T follicular helper cell (primary cell): ENCODE data around the gene UNKL.

Experiments used
- DNase-seq: peaks from one replicate; pipeline ENCODE4 v3.0.0-alpha.2; 2020; ENCODE audit warnings: low read depth

UNKL gene

GRCh38 chr16:1401758-1402154, 12.7 kb downstream of the UNKL start:
- no peak for DNase-seq

DNA sequence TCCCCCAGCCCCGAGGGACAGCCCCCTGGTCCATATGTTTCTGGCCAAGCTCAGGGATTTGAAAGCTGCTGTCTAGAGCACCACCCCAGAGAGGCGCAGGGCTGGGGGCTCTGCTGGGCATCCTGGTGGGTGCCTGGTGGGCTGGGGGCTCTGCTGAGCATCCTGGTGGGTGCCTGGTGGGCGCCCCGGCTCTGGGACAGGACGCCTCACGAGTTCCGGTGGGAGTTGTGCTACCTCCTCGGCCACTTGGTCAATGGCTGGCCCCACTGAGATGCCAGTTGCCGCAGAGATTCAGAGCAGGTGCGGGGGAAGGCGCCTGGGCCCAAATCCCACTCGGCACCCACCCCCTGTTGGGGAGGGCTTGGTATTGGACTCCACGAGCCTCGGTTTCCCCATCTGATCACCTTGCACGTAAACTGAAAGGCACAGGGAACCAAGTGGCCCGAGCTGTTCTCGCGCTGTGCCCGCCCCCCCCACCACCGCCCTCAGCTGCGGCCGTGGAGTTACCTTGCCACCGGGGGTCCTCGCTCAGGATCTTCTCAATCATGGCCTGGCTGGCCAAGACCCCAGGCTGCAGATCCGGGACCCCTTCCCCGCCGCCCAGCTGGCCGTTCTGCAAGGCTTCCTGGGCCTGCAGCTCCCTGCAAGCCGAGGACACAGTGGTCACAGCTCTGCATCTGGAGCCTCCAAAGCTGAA, 13.3 kb downstream of the UNKL start:
- DNase-seq, result no peak

GRCh38 chr16:1398826-1399581, 15.5 kb downstream of the UNKL start:
- no peak for DNase-seq

- DNase-seq, result no peak
These were observed 16.2 kb downstream of the UNKL start for GRCh38 chr16:1398351-1398750.

- no peak for DNase-seq
These were observed 16.7 kb downstream of the UNKL start for GRCh38 chr16:1397779-1398178.

DNA sequence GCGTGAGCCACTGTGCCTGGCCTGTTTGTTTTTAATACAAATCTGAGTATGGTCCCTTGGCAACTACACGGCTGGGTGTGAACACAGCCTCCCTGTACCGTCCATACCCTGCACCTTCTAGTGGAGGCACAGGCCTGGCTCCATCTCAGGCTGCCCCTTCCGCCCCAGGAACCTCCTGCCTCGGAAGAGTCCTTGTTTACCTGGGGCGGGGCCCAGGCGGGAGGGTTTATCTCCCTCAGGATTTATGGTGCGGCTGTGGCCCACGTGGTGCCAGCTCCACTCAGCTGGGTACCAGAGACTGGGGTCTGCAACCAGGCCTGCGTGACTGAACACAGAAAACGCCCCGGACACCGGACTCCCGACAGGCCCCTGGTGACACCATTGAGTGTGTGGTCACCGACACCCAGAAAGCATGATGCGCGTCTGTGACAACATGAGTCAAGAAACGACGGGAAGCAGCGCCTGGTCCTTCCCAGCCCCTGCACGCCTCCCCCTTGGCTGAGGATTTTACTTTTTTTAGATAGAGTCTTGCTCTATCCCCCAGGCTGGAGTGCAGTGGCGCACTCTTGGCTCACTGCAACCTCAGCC, 19.0 kb downstream of the UNKL start:
- no peak for DNase-seq

DNA sequence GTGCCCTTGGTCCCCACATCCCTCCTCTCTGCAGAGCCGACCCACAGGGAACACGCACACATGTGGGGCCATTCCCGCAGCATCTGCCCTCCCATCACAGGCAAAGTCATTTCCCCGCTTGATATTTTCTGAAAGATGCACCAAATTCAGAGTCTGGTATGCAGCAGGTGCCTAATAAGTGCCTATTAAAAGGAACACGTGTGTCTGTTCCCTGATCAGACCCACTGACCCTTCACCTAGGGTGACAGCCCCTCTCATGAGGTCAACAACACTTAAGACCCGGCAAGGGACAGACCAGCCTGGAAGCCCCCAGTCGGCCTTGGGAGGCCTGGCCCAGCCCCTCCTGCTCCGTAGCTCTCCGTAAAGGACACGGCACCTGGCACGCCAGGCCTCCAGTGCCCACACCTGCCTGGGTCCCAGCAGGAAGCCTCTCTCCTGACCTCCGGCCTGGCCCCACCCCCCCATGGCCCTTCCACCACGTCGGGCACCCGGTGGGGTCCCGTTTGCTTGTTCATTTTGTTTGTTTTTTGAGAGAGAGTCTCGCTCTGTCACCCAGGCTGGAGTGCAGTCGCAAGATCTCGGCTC, 20.0 kb downstream of the UNKL start:
- DNase-seq, result no peak

DNA sequence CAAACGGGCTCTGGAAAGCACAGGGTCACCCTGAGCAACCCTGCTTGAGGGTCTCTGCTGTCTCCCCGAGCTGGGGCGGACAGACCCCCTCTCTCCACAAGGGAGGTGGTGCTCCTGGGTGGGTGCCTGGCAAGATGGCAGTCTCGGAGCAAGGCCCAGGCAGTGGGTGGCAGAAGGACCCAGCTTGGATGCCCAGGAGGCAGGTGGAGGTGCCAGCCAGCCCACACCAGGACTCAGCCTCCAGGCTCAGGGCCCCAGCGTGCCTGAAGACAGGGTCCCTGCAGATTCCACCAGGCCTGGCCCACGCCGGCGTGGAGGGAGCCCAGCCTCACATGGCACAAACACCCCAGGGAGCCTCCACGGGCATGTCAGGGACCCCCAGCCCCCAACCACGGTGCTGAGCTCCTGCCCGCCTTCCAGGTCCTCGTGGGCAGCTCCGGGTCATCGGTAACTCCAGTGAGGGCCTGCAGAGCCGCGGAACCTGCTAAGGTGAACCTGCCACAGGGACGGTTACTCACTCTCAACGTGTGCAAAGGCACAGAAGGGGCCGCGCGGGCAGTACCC, 20.8 kb downstream of the UNKL start:
- no peak for DNase-seq

DNA sequence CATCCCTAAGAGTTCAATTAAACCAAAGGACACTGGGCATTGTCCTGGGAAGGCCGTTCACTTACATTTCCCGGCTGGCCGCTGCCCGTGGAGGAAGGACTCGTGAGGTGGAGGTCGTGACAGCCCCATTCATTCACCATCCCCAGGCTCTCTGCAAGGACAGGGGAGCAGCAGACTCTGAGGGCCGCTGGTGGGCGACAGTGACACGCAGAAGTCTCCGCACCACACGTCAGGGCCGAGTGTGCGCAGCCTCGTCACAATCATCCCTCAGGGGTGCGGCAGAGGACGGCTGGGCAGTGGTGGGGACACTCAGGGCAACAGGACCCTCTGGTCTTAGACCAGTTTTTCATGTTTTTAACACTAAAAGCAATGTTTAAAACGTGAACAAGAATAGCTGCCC, 21.7 kb downstream of the UNKL start:
- no peak for DNase-seq

DNA sequence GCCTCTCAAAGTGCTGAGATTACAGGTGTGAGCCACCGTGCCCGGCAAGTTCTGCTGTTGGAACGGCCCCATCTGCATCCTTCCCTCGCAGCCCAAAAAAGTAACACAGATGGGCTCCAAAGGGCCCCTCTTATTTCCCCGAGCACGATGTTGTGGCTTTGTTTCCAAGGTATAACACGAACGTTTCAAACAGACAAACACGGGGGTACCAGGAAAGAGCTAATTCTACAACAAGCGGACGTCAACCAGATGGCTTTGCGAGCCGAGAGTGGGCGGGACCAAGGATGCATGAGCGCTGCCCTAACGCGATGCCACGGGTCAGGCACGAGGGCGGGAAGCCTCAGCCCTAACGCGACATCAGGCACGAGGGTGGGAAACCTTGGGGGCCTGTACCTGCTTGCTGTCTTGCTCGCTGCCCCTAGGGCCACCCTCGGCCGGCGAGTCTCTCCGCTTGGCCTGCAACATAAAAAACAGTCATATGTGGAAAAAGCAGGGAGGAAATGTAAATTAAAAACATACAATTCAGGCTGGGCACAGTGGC, 24.2 kb downstream of the UNKL start:
- no peak for DNase-seq

DNA sequence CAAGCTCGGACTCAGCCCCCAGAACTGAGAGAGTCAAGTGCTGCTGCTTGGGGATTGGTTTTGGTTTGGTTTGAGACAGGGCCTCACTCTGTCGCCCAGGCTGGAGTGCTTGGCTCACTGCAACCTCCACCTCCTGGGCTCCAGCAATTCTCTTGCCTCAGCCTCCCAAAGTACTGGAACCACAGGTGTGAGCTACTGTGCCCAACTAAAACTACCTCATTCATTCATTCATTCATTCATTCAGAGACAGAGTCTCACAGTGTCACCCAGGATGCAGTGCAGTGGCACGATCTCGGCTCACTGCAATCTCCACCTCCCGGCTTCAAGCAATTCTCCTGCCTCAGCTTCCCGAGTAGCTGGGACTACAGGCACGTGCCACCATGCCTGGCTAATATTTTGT, 24.7 kb downstream of the UNKL start:
- no peak for DNase-seq

GRCh38 chr16:1387331-1387730, 27.2 kb downstream of the UNKL start:
- DNase-seq, result no peak

DNA sequence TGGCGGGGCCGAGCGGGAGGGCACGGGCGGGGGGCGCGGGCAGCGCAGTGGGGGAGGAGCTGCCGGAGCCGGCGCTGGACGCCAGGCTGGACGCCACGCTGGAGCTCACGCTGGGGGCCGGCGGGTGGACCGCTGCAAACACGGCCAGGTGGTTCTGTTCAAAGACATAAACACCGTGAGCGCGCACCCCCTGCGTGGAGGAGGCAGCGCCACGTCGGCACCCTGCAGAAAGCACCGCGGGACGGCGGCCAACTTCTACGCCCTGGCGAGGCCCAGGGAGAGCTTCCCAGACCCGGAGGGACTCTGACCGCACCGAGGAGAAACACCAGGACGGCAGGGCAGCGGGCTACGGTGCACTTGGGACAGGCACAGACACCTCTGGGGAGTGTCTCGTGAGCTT, 29.3 kb downstream of the UNKL start:
- DNase-seq, result no peak

- no peak for DNase-seq
These were observed 30.9 kb downstream of the UNKL start for GRCh38 chr16:1383556-1383955.

- no peak for DNase-seq
These were observed 32.7 kb downstream of the UNKL start for GRCh38 chr16:1381612-1382406.

GRCh38 chr16:1380195-1380594, 34.3 kb downstream of the UNKL start:
- DNase-seq, result no peak

DNA sequence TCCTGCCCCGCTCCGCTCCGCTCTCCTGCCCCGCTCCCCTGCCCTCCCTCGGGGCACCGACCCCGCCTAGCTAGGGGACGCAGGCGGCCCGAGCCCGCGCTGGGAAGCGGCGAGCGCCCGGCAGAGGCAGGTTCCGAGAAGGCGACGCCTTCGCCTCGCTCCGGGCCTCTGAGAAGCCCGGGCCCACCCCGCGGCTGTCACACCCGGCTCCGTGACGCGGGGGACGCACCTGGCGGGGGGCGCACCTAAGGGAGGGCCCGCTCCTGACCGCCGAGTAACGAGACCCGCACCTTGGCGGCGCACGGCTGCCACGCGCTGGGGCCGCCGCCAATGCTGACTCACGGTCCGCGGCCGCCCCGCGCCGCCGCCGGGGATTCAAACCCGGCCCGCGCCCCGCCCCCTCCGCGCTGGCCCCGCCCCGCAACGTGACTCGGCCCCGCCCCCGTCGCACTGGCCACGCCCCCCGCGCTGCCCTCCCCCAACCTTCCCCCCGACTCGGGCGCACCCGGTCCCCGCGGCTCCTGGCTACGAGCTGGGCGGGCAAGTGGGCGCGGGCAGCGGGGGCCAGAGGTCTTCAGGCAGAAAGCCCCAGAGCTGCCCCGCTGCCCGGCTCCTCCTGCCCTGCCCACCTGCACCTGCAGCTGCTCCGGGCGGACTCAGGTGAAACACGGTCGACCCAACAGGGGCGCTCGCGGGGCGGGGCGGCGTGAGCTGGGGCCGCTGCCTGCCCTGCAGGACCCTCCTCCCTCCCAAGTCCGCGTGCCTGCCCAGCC, 35.0 kb downstream of the UNKL start:
- peak; percentile 57 for DNase-seq

- DNase-seq, result peak; percentile 40
These were observed 35.6 kb downstream of the UNKL start for GRCh38 chr16:1378804-1379303.

DNA sequence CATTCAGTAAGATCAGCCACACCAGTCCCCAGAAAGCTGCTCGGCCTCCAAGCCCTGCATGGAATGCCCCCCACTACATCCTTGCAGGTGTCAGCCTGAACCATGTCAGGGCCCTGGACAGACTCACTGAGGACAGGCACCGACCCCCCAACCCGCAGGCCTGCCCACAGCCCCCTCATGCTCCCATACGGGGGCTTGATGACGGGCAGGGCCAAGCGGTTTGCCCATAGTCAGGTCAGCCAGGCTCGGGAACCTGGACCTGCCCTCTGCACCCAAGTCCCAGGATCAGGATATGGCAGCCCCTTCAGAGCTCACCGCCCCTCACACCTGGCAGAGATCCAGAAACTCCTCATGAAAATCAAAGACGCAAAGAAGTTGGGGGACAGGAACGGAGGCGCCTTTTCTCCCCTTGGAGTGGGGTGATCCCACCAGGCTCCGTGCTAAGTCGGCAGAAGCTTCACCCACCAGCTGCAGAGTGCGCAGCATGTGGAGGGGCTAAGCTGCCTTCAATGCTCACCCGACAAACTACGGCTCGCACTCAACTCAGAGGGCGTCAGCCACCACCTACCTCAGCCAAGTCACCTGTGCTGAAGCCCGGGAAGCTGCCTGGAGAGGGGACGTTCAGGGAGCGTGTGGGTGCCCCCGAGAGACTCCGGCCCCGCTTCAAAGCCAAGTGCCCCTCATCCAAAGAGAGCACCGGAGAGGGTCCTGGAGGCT, 36.3 kb downstream of the UNKL start:
- DNase-seq, result no peak
